ENCODE measurements around the gene HMHB1. TPM values are rescaled to one million over a fixed set of nuclear protein-coding genes. Genes with fewer than 3 reads are reported as not detected.
"Not testable (repeated sequence)": the region's sequence is repeated elsewhere in the genome, so short reads cannot be mapped to it uniquely, and the experiment has no call there.

HMHB1 gene
- total RNA-seq, 1 donor from 2014 or later: not detected

- ATAC-seq (peak; percentile 27), DNase-seq (ENCODE audit: missing footprints) (peak; percentile 50)
- intact Hi-C loops (cut with DNase I): no loop called here
These were observed 15.2 kb upstream of the HMHB1 start for GRCh38 chr5:143796753-143797152.

- ATAC-seq: peak; percentile 50
- intact Hi-C loops (cut with DNase I): no loop called here
- no peak for DNase-seq (ENCODE audit: missing footprints)
These were observed 11.2 kb upstream of the HMHB1 start for GRCh38 chr5:143800715-143801114.

GRCh38 chr5:143801252-143801939, 10.6 kb upstream of the HMHB1 start:
- ATAC-seq: no peak
- intact Hi-C loops (cut with DNase I): no loop called here
- DNase-seq (ENCODE audit: missing footprints): no peak

GRCh38 chr5:143805861-143806260, 6.1 kb upstream of the HMHB1 start:
- ATAC-seq (no peak), DNase-seq (ENCODE audit: missing footprints) (no peak)
- intact Hi-C loops (cut with DNase I): no loop called here

GRCh38 chr5:143806579-143806978, 5.4 kb upstream of the HMHB1 start:
- no peak for DNase-seq (ENCODE audit: missing footprints)
- no peak for ATAC-seq
- intact Hi-C loops (cut with DNase I): no loop called here

- no peak for ATAC-seq
- intact Hi-C loops (cut with DNase I): no loop called here
- no peak for DNase-seq (ENCODE audit: missing footprints)
These were observed 4.6 kb upstream of the HMHB1 start for GRCh38 chr5:143807401-143807800.

- ATAC-seq; DNase-seq (ENCODE audit: missing footprints); intact Hi-C loops (cut with DNase I): not testable (repeated sequence)
These were observed 4.4 kb downstream of the HMHB1 start for GRCh38 chr5:143816370-143816769.

- intact Hi-C loops (cut with DNase I): loop anchor here (10.0 kb wide), 3 partner anchors 115 to 715 kb away; no protein-coding TSS in a partner anchor
- DNase-seq (ENCODE audit: missing footprints): no peak
- ATAC-seq: no peak
These were observed 7.8 kb downstream of the HMHB1 start for GRCh38 chr5:143819716-143820115.

- ATAC-seq (no peak), DNase-seq (ENCODE audit: missing footprints) (no peak)
- intact Hi-C loops (cut with DNase I): loop anchor here (10.0 kb wide), 3 partner anchors 116 to 716 kb away; no protein-coding TSS in a partner anchor
These were observed 8.5 kb downstream of the HMHB1 start for GRCh38 chr5:143820451-143820850.

- ATAC-seq (peak; percentile 93), DNase-seq (ENCODE audit: missing footprints) (peak; percentile 76)
- intact Hi-C loops (cut with DNase I): loop anchor here (2.0 to 10.0 kb wide), 6 partner anchors 120 to 903 kb away; no protein-coding TSS in a partner anchor
These were observed 13.1 kb downstream of the HMHB1 start for GRCh38 chr5:143824851-143825720.

- intact Hi-C loops (cut with DNase I): loop anchor here (5.0 to 10.0 kb wide), 5 partner anchors 122 to 905 kb away; no protein-coding TSS in a partner anchor
- DNase-seq (ENCODE audit: missing footprints): no peak
- no peak for ATAC-seq
These were observed 15.0 kb downstream of the HMHB1 start for GRCh38 chr5:143826951-143827444.

GRCh38 chr5:143828710-143829109, 16.7 kb downstream of the HMHB1 start:
- DNase-seq (ENCODE audit: missing footprints): no peak
- intact Hi-C loops (cut with DNase I): loop anchor here (5.0 to 10.0 kb wide), 5 partner anchors 124 to 906 kb away; no protein-coding TSS in a partner anchor
- no peak for ATAC-seq

- ATAC-seq (no peak), DNase-seq (ENCODE audit: missing footprints) (no peak)
- intact Hi-C loops (cut with DNase I): no loop called here
These were observed 21.2 kb downstream of the HMHB1 start for GRCh38 chr5:143833177-143833576.

GRCh38 chr5:143835251-143835650, 23.3 kb downstream of the HMHB1 start:
- ATAC-seq (no peak), DNase-seq (ENCODE audit: missing footprints) (no peak)
- intact Hi-C loops (cut with DNase I): no loop called here

- DNase-seq (ENCODE audit: missing footprints) (no peak), ATAC-seq (no peak)
- intact Hi-C loops (cut with DNase I): no loop called here
These were observed 24.3 kb downstream of the HMHB1 start for GRCh38 chr5:143836161-143836725.

- no peak for DNase-seq (ENCODE audit: missing footprints)
- peak; percentile 60 for ATAC-seq
- intact Hi-C loops (cut with DNase I): no loop called here
These were observed 25.4 kb downstream of the HMHB1 start for GRCh38 chr5:143837306-143837848.

GRCh38 chr5:143841446-143841845, 29.5 kb downstream of the HMHB1 start:
- no peak for DNase-seq (ENCODE audit: missing footprints)
- intact Hi-C loops (cut with DNase I): no loop called here
- ATAC-seq: no peak

- intact Hi-C loops (cut with DNase I): no loop called here
- DNase-seq (ENCODE audit: missing footprints) (no peak), ATAC-seq (no peak)
These were observed 31.0 kb downstream of the HMHB1 start for GRCh38 chr5:143842920-143843319.

GRCh38 chr5:143843461-143843860, 31.5 kb downstream of the HMHB1 start:
- no peak for ATAC-seq
- no peak for DNase-seq (ENCODE audit: missing footprints)
- intact Hi-C loops (cut with DNase I): no loop called here
